Activated naive CD4-positive, alpha-beta T cell treated with anti-CD3 and anti-CD28 coated beads, Interleukin-2, amount 50 U/mL, for 16 hours (primary cell): ENCODE data around the gene SAMD11.
A peak's percentile ranks its signal among the peaks of the same experiment; 100 is the strongest.

Experiments used
- DNase-seq: peaks from one replicate; pipeline ENCODE4 v3.0.0-alpha.2; 2020

SAMD11 gene

DNA sequence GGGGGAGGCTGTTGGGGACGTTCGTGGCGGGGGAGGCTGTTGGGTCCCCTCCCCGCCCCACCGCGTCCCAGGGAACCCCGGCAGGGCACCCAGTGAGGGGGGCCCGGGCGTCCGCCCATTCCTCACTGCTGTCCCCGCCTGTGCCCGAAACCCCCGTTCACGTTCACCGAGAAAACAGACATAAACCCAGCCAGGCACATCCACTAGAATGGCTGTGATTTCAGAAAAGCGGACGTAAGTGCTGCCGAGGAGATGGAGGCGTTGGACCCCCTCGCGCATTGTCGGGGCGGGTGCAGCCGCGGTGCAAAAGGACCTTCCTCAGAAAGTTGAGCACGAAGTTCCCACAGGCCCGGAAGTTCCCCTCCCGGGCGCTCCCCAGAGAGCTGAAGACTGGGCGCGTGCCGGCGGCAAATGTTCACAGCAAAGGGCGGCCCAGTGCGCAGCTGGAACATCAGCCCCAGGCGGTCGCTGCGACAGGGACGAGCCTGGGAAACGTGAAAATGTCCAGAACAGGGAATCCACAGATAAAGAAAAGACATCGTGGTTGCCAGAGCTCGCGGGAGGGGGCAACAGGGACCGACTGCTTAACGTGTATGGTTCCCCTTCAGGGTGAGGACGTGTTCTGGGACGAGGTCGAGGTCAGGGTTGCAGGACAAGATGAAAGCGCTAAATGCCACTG is 18.5 kb upstream of the SAMD11 start:
- peak; percentile 31 for DNase-seq

DNA sequence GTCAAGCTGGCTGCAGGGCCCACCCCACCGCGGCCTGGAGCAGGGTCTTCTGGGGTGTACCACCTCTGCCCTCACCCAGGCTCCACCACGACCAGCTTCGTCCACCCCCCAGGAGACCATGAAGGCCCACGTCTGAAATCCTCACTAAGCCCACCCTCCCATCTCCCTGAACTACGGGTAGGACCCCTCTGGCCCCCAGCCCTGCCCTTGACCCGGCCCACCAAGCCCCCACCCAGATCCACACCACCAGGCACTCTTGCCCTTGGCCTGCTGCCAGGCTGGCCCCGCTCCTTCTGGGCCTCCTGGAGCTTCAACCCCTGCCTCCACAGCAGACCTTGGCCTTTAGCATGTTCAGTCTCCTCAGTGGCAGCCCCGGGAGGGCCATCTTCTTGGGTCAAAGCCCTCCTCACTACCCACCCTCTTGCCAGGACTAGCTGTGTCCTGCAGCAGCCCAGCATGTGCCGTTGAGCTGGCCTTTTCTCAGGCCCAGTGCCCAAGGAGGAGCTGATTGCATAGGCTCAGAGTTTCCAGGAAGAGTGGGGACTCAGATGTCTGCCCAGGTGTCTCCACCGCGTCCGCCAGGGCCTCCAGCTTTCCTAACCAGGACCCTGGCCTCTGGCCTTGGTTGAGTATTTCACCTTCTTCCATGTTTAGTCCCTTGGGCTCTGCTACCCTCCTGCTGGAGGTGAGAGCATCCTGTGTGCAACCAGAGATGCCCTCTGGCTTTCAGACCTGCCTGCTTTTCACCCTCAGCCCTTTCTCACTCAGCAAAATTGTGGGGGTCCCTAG is 17.7 kb upstream of the SAMD11 start:
- DNase-seq, result no peak

GRCh38 chr1:906600-907420 is 16.9 kb upstream of the SAMD11 start:
- DNase-seq, result peak; percentile 11

- peak; percentile 8 for DNase-seq
Observed at GRCh38 chr1:907611-908451, 15.9 kb upstream of the SAMD11 start.

GRCh38 chr1:908661-909060 is 15.1 kb upstream of the SAMD11 start:
- no peak for DNase-seq

- peak; percentile 5 for DNase-seq
Observed at GRCh38 chr1:909861-910310, 13.8 kb upstream of the SAMD11 start.

DNA sequence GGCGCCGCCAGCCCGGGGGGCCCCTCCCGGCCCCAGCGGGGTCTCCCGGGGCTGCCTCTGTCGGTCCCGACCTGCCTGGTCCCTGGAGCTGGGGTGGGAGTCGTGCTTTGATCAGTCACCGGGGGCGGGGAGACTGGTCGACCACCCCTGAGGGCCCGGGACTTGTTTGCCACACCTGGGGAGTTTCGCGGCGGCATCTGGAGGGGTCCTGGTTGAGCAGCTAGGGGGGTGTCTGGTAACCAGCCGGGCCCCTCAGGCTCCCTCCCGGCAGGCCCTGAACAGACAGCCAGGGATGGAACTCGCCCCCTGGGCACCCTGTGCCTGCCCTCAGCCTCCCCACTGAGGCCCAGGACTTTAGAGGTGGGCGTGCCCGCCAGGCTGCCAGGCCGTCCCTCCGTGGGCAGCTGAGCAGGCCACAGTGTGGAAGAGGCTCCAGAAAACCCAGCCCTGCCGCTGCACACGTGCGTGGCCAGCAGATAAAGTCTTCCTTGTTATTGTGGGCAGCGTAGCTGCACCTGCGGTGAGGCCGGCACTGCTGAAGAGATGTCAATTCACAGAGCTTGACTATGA is 13.3 kb upstream of the SAMD11 start:
- DNase-seq, result peak; percentile 9

GRCh38 chr1:910881-911721 is 12.6 kb upstream of the SAMD11 start:
- DNase-seq, result peak; percentile 14

DNA sequence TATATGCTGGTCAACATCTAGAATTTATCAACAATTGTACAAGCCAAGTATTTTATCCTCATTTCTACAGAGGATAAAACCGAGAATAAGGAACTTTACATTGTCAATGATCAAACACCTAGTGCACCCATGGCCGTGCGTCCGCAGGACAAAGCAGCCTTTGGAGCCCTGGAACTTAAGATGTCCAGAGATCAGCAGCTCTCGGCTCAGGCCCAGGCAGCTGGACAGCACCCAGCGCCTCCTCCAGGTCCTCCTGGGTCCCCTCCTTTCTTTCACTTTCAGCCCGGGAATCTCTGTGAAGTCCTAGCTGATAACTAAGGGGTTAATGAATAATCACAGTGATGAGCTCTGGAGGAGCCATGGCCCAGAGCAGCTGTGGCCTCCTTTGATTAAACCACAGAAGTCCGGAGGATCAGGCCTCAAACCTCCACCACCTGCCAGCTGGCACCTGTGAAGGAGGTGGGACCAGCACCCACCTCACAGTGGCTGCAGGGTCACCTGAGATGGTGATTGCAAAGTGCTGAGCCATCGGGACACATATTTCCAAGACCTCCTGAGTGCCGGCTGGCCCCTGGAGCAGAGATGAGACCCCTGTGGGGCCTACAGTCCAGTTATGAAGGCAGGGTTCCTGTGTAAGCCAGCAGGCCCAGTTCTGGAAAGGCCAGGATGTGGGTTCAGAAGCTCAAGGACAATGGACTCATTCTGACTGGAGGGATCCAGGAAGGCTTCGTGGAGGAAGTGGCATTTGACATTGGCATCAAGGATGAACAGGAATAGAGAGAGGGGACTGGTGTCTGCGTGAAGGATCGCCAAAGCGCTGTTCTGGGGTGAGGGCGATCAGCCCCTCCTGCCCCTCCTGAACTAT is 11.6 kb upstream of the SAMD11 start:
- no peak for DNase-seq

GRCh38 chr1:912740-913301 is 10.9 kb upstream of the SAMD11 start:
- DNase-seq, result peak; percentile 15

- peak; percentile 5 for DNase-seq
Observed at GRCh38 chr1:913491-914130, 10.1 kb upstream of the SAMD11 start.

- peak; percentile 7 for DNase-seq
Observed at GRCh38 chr1:914131-914890, 9.4 kb upstream of the SAMD11 start.

DNA sequence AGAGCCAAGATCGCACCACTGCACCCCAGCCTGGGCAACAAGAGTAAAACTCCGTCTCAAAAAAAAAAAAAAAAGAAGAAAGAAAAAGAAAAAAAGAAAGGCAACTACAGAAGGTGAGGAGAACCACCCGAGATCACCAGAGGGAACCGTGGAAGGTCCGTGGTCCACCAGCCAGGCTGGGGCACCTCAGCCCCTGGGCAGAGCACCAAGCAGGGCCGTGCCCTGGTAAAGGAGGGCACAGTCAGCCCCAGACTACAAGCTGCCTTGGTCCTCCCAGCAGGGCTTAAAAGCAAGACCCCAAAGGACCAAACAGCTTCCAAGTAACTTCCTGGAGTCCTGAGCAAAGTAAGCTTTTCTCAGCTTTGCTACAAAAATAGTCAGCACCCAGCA is 8.8 kb upstream of the SAMD11 start:
- DNase-seq, result no peak

DNA sequence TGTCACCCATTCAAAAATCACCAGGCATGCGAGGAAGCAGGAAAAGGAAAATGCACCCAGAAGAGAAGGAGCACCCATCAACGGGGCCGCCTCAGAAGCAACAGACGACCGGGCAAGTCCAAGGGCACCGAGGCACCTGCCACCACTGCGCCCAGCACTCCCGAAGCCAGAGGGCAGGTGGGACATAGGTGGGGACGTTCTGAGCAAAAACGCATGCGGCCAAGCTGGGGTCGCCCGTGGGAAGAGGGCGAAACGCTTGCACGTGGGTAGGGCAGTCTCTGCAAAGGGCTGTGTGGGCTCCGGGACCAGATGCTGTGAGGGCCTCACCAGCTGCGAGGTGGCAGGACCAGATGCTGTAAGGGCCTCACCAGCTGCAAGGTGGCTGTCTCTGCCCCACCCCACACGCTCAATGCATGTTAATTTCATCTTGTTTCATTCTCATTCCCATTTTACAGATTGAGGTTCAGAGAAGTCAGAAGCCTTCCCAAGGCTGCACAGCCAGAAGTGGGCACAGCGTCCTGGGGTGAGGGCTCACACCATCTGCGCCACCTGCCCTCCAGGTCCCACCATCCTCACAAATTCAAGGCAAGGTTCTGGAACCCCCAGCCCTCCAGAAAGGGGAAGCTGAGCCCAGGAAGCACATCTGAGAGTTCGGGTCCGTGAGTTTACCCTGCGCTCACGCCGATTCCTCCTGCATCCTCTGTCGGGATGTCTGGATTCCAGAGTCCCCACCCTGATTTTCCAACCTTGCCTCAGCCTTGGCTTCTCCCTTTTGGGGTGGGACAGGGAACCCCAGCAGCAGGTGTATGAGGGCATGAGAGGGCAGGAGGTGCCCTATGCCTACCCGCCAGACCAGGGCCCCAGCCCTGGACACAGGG is 8.2 kb upstream of the SAMD11 start:
- peak; percentile 7 for DNase-seq

DNA sequence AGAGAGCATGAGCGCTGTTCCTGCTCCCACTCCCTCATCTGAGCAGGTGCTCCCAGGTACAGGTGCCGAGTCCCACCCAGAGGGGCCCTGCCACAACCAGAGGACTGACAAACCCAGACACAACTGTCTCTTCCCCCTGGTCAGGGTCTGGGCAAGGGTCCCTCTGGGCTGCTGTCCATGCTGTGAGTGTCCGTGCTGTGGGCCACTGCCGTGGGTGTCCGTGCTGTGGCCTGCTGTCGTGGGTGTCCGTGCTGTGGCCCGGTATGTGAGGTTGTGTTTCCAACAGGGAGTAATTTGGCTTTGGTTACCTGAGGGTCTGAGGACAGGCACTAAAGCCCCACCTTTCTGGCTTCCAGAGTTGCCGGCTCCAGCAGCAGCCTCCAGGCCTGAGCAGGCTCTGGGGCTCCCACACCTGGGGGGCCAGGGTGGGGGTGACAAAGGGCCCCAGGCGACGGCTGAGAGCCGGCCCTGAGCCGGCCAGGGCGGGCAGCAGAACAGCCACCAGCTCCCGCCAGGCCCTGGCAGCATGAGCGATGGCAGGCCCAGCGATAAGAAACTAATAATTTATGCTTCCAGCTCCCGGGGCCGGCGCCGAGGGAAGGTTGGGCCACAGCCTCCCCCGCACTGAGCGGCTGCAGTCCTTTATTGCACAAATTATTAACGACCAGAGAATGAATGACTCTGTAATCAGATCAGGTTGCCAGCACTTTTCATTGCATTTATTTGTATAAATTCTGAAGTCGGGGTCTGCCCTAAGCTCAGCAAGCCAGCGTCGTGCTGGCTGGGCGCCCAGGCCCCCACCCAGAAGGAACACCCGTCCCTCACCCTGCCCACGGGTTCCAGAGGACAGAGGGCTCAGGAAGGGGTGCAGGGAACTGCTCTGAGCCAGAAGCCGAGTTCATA is 7.3 kb upstream of the SAMD11 start:
- DNase-seq, result no peak

- no peak for DNase-seq
Observed at GRCh38 chr1:917076-917459, 6.7 kb upstream of the SAMD11 start.
